Measurements from ENCODE around the gene MPHOSPH9. TPM values are rescaled to one million over a fixed set of nuclear protein-coding genes. Genes with fewer than 3 reads are reported as not detected.

The MPHOSPH9 gene
- total and polyA plus RNA-seq, 2 of the 4 experiments (the other 2 are of a cell fraction): 7.6 to 17.0 TPM

DNA sequence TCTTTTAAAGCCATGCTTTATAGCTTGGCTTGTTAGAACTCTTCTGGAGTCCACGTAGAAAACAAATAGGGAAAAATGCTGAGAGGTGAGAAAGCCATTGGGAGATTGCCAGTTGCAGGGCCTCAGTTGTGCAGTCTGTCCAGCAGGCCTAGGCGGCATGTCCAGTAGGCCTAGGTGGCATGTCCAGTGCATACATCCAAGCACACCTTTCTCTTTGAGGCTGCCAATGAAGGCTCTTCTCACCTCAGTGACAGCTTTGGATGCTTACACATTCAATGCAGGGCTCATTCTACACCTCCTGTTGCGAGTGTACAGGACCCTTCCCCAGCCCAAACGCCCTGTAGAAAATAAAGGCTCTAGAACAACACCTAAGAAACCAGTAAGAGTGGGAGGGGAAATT is 25.7 kb upstream of the MPHOSPH9 start:
- WGBS, 2 experiments (ENCODE audit: extremely low coverage in 2 of 2, insufficient read length in 1 of 2): 92% methylated on average over 2 of the region's 4 CpGs; no CpG with 5 or more reads in 1 of the 2 experiments
- BruUV-seq (replicated peaks): no TSS peak
- Histone ChIP-seq H2BK20ac (ENCODE audit: low read depth, low read length) (no peak overlapping the region), H3K9me3 (ENCODE audit: control insufficient read depth, insufficient read depth, low read length) (no peaks in the 10 kb centered on the region), H2AFZ (replicated peaks; ENCODE audit: low read length, poor library complexity) (no peak overlapping the region), H4K5ac (ENCODE audit: low read depth, low read length) (no peak overlapping the region), H2BK15ac (ENCODE audit: low read depth, low read length) (no peak overlapping the region), H3K36me3 (ENCODE audit: control insufficient read depth, insufficient read depth, low read length) (peaks cover 70% of the 10 kb centered on the region), H3K23ac (ENCODE audit: low read depth, low read length) (no peak overlapping the region), H4K8ac (ENCODE audit: low read depth in 2 of 2, low read length in 2 of 2) (no peak overlapping the region), H2AK5ac (ENCODE audit: low read depth, low read length) (no peak overlapping the region), H4K20me1 (ENCODE audit: insufficient read depth, low read length) (peaks cover 29% of the 10 kb centered on the region), H3K79me1 (ENCODE audit: low read depth in 1 of 2, low read length in 2 of 2) (peaks cover 20 to 67% of the 10 kb centered on the region in 2 experiments), H3K9ac (ENCODE audit: low read depth, low read length) (no peak overlapping the region), H2BK120ac (ENCODE audit: low read depth, low read length) (no peak overlapping the region), H3K4me1 (ENCODE audit: control insufficient read depth, insufficient read depth, low read length) (no peaks in the 10 kb centered on the region), H3K4me3 (ENCODE audit: insufficient read depth, low read depth, low read length) (no peak overlapping the region), H2AK9ac (replicated peaks; ENCODE audit: low read depth, low read length, poor library complexity) (no peak overlapping the region), H3K27me3 (ENCODE audit: control insufficient read depth, insufficient read depth, low read length) (no peaks in the 10 kb centered on the region), H3K14ac (replicated peaks; ENCODE audit: low read depth, low read length) (no peak overlapping the region), H4K91ac (ENCODE audit: insufficient read depth, low read depth, low read length) (no peak overlapping the region), H3K27ac (ENCODE audit: insufficient read depth, low read length) (no peak overlapping the region), H3K4ac (ENCODE audit: low read depth, low read length) (no peak overlapping the region), H3K9me1 (ENCODE audit: insufficient read depth, low read length) (peaks cover 3% of the 10 kb centered on the region), H3K56ac (ENCODE audit: extremely low read depth, insufficient read depth, low read length) (no peak overlapping the region), H3K18ac (ENCODE audit: low read depth, low read length) (no peak overlapping the region), H3K4me2 (ENCODE audit: low read depth, low read length) (no peak overlapping the region), H2BK5ac (ENCODE audit: low read depth, low read length, poor library complexity, severe bottlenecking) (no peak overlapping the region)
- no peak for DNase-seq
- no peak for ATAC-seq (ENCODE audit: low read depth)
- in situ Hi-C loops (cut with MboI; ENCODE audit: low sequenced_read_pairs): no loop called here
- TF ChIP-seq RFX5 (IDR thresholded peaks at IDR 0.05; ENCODE audit: low read depth, low read length): no peak
- no peak for TF ChIP-seq ELK1 (IDR thresholded peaks at IDR 0.05; ENCODE audit: borderline replicate concordance, low read depth, low read length)
- TF ChIP-seq BHLHE40 (IDR thresholded peaks at IDR 0.05; ENCODE audit: low read depth, low read length): no peak
- TF ChIP-seq CHD1 (IDR thresholded peaks at IDR 0.05; ENCODE audit: low read depth, low read length): no peak
- no peak for TF ChIP-seq POLR2A (IDR thresholded peaks at IDR 0.05; ENCODE audit: low read depth, low read length)
- no peak for TF ChIP-seq USF2 (IDR thresholded peaks at IDR 0.05; ENCODE audit: low read depth, low read length)
- no peak for TF ChIP-seq CEBPB (IDR thresholded peaks at IDR 0.05; ENCODE audit: low read depth, low read length)
- no peak for TF ChIP-seq SMC3 (IDR thresholded peaks at IDR 0.05; ENCODE audit: low read depth, low read length)
- no peak for TF ChIP-seq FOS (IDR thresholded peaks at IDR 0.05; ENCODE audit: low read depth, low read length)
- intact Hi-C loops (cut with micrococcal nuclease): no loop called here
- dilution Hi-C loops (cut with HindIII; ENCODE audit: low sequenced_read_pairs, unreplicated experiment): no loop called here
- ChIA-PET CTCF (no interaction called here), POLR2A (ENCODE audit: unreplicated experiment) (no interaction called here)

All from IMR-90 (cell line).